ENCODE results near the gene SLC17A9.

SLC17A9 gene

GRCh38 chr20:62962221-62962879, 9.8 kb downstream of the SLC17A9 start:
- no peak for TF ChIP-seq CTCF (conservative IDR thresholded peaks at IDR 0.05; ENCODE audit: control insufficient read depth, insufficient read depth, low read depth, low read length)
- no peak for DNase-seq (ENCODE audit: low read depth)
- no peak overlapping the region for H3K4me3 ChIP-seq (ENCODE audit: control insufficient read depth, low read depth, low read length)

- no peak overlapping the region for H3K4me3 ChIP-seq (ENCODE audit: control insufficient read depth, low read depth, low read length)
- no peak for TF ChIP-seq CTCF (conservative IDR thresholded peaks at IDR 0.05; ENCODE audit: control insufficient read depth, insufficient read depth, low read depth, low read length)
- no peak for DNase-seq (ENCODE audit: low read depth)
Measured at GRCh38 chr20:62962891-62963613, 10.5 kb downstream of the SLC17A9 start.

DNA sequence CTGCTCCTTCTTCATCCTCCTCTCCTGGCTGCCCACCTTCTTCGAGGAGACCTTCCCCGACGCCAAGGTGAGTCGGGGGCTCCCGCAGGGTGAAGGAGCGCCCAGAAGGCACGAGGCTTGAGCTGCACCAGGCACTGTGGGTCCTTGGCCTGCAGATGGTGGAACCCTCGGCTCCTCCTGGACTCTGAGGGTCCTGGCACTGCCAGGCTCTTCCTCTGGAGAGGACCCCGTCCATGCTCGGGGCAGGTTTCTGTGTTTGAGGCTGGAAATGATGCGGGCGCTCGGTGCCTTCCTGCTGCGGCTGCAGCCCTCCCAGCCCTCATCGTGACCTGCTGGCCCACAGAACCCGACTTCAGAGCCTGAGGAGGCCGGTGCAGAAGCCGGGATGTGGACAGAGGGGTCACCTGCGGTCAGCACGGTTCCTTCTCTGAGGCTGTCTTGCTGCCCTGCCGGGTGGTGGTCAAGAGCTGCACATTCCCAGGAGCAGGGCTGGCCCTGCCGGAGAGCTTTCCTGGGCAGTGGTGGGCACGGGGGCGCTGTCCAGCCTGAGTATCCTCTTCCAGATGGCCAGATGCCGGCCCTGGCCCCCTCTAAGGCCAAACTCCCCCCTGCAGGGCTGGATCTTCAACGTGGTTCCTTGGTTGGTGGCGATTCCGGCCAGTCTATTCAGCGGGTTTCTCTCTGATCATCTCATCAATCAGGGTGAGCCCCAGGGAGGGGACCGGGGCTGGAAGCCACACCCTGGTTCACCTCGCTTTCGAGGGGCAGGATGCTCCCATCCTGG, 11.3 kb downstream of the SLC17A9 start:
- no peak for DNase-seq (ENCODE audit: low read depth)
- no peak for TF ChIP-seq CTCF (conservative IDR thresholded peaks at IDR 0.05; ENCODE audit: control insufficient read depth, insufficient read depth, low read depth, low read length)

DNA sequence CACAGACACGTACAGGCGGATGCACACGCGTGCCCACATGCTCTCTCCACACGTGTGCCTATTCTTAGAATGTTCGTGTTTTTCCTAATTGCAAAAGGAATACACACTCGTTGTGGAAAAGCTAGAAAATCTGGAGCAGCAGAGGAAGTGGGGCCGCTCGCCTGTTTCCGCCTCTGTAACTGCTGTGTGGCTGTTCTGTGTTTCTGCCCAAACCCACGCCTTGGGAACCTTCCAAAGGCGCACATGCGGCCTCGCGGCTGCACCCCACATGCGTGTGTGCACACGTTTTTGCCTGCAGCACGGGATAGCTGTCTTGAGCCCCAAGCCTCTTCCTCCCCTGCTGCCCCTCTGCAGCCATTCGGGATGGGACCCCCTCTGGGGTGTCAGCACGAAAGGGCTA, 12.2 kb downstream of the SLC17A9 start:
- no peak overlapping the region for H3K4me3 ChIP-seq (ENCODE audit: control insufficient read depth, low read depth, low read length)
- DNase-seq (ENCODE audit: low read depth) = no peak
- no peak for TF ChIP-seq CTCF (conservative IDR thresholded peaks at IDR 0.05; ENCODE audit: control insufficient read depth, insufficient read depth, low read depth, low read length)

More for the DNA sequence above, 11.3 kb downstream of the SLC17A9 start:
- no peak overlapping the region for H3K4me3 ChIP-seq (ENCODE audit: control insufficient read depth, low read depth, low read length)

DNA sequence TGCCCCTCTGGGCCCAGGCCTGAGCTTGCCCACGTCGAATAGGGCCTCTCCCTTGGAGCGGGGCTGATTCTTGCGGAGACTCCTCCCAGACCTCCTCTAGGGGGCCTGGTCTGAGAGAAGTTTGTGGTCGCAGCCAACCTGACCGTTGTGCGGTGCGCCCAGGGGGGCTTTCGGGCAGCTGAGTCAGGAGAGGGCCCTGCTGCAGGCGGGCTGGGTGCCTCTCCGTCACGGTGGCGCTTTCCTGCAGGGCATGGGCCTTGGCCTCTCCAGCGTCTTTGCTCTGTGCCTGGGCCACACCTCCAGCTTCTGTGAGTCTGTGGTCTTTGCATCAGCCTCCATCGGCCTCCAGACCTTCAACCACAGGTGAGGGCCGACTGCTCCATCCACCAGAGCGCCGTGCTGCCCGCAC, 12.9 kb downstream of the SLC17A9 start:
- no peak for DNase-seq (ENCODE audit: low read depth)
- H3K4me3 ChIP-seq (ENCODE audit: control insufficient read depth, low read depth, low read length) = no peak overlapping the region
- no peak for TF ChIP-seq CTCF (conservative IDR thresholded peaks at IDR 0.05; ENCODE audit: control insufficient read depth, insufficient read depth, low read depth, low read length)

- no peak for TF ChIP-seq CTCF (conservative IDR thresholded peaks at IDR 0.05; ENCODE audit: control insufficient read depth, insufficient read depth, low read depth, low read length)
Measured at GRCh38 chr20:62966212-62967148, 14.0 kb downstream of the SLC17A9 start.

More at GRCh38 chr20:62966212-62967148, 14.0 kb downstream of the SLC17A9 start:
- no peak overlapping the region for H3K4me3 ChIP-seq (ENCODE audit: control insufficient read depth, low read depth, low read length)
- no peak for DNase-seq (ENCODE audit: low read depth)

Data from fibroblast of mammary gland (primary cell).